Measurements from ENCODE around the gene TP53I13. TPM values are rescaled to one million over a fixed set of nuclear protein-coding genes. Genes with fewer than 3 reads are reported as not detected.

TP53I13 gene
- total RNA-seq, 6 experiments from 2014 or later: 16.8 to 52.4 (median 38.4) TPM

DNA sequence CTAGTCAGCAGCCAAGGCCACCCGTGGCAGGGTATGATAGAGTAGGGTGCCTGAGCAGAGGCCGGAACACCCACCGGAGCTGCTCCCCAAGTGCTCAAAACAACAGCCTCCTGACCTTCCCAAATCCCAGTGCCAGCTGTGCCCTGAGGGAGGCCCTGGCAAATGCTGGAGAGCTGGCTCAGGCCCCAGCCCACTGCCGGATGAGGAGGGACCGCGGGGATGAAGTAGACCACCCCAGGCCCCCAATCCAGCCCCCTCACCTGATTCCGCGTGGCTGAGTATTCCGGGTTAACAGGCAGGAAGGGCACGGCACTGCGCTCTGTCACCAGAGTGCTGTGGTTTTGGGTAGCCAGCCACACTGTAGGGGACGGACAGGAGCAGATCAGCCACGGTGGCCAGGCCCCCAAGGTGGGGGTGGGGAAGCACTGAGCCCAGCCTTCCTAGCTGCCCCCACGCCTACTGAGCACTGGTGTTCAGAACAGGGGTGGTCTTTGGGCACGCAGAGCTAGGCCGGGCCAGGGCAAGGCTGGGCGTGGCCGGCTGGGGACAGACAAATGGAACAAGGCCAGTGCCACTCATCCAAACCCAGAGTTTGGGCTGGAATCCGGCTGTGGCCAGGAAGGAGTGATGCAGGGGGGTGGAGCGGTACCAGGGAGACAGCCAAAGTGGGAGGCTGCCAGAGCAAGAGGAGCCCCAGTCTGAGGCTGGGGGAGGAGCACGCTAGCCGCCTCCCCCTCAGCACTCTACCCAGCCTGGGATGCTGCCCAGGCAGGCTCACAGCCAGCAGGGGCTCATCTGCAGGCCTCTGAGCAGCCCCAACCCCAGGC, 9.1 kb downstream of the TP53I13 start:
- ATAC-seq: no peak
- WGBS (ENCODE audit: insufficient coverage, low coverage, low lambda C conversion rate, missing lambda C conversion rate): 17% methylated on average over 1 of the region's 22 CpGs
- no peaks in the 10 kb centered on the region for H3K27me3 ChIP-seq
- peaks cover 0 to 18% (median 0%) of the 10 kb centered on the region in 4 donors for H3K36me3 ChIP-seq
- no peak for TF ChIP-seq POLR2A (IDR thresholded peaks at IDR 0.05)
- no peak for DNase-seq
- H3K4me1 ChIP-seq: peaks cover 0 to 25% (median 11%) of the 10 kb centered on the region in 4 donors
- intact Hi-C loops (cut with DNase I): no loop called here
- H3K4me3 ChIP-seq: no peak overlapping the region
- H3K27ac ChIP-seq: no peak overlapping the region
- H3K9me3 ChIP-seq: no peaks in the 10 kb centered on the region

DNA sequence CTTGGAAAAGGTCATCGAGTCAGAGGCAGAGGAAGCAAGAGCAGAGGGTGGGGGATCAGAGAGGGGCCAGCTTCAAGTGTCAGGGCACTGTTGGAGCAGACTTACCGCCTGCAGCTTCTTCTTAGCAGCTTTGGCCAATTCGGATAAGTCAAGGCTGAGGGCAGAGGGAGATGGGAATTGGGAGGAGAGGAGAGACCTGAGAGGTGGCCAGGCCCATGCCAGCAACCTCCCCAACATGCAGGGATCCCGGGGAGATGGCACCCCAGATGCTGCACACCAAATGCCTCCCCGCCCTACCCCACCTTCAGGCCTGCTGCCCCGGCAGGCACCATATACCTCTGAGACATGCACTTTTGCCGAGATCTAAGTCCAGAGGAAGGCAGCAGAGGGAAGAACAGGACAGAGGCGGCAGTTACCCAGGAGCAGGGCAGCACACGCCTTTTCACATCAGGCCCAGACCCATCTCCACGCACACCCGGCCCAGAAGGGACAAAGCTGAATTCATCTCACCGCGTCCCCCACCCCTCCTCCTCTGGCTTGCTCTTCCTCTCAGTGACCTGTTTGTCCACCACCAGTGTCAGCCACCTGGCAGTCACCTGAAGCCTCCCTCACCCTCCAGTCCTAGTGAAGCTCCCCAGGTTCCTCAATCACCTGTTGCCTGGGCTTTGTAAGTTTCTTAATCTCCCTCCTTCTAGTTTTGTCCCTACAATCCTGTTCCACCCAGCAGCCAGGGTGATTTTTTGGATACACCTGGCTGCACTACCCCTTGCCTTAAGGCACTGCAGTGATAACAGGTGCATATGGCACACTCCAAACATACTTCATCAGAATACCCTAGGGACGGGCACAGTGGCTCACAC, 10.4 kb downstream of the TP53I13 start:
- Histone ChIP-seq H3K4me3 (no peak overlapping the region), H3K4me1 (peaks cover 0 to 12% (median 7%) of the 10 kb centered on the region in 4 donors), H3K27me3 (no peaks in the 10 kb centered on the region), H3K36me3 (peaks cover 0 to 18% (median 0%) of the 10 kb centered on the region in 4 donors), H3K27ac (no peak overlapping the region), H3K9me3 (no peaks in the 10 kb centered on the region)
- TF ChIP-seq POLR2A (IDR thresholded peaks at IDR 0.05): no peak
- TF ChIP-seq, protein P1, sequence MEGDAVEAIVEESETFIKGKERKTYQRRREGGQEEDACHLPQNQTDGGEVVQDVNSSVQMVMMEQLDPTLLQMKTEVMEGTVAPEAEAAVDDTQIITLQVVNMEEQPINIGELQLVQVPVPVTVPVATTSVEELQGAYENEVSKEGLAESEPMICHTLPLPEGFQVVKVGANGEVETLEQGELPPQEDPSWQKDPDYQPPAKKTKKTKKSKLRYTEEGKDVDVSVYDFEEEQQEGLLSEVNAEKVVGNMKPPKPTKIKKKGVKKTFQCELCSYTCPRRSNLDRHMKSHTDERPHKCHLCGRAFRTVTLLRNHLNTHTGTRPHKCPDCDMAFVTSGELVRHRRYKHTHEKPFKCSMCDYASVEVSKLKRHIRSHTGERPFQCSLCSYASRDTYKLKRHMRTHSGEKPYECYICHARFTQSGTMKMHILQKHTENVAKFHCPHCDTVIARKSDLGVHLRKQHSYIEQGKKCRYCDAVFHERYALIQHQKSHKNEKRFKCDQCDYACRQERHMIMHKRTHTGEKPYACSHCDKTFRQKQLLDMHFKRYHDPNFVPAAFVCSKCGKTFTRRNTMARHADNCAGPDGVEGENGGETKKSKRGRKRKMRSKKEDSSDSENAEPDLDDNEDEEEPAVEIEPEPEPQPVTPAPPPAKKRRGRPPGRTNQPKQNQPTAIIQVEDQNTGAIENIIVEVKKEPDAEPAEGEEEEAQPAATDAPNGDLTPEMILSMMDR (IDR thresholded peaks at IDR 0.05): no peak
- ATAC-seq: no peak
- intact Hi-C loops (cut with DNase I): no loop called here
- 83% methylated on average over 7 of the region's 14 CpGs for WGBS (ENCODE audit: insufficient coverage, low coverage, low lambda C conversion rate, missing lambda C conversion rate)
- peak in 2 of 3 donors; percentile 3 to 42 for DNase-seq

DNA sequence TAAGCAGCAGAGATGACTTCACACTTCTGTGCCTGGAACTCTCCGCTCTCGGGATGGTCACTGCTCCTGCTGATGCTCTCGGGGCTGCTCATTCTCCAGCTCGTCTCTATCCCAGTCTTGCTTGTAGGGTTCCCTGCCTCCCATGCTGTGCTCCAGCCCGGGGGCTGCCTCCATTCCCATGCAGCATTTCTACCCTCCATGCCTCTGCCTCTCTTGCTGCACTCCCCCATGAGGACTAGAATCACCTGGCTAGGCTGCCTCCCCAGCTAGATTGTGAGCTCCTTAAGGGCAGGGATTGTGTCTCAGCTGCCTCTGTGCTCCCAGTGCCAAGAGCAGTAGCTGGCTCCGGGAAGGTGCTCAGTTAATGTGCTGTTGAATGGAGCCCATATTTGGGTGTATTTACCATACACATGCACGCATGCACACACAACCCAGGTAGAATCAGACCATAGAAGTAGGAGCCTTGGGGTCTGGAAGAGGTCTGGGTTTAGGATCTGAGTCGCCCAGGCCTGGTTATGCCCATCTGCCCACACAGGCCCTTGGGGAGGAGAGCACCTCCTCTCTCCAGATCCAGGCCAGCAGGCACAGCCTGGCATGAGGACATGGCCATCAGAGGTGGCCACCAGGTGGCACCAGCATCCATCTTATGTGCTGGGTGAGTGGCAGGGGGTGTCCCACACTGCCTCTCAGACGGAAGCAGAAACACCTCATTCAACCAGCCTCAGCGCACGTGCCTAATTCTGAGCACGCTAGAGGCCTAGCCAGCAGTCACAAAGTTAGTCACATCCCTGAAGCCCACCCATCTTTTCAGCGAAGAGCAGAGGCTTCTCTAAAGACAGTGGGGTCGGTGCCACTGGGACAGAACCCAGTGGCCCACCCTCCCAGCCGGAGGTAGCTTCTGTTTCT, 11.6 kb downstream of the TP53I13 start:
- Histone ChIP-seq H3K4me3 (no peak overlapping the region), H3K4me1 (peaks cover 0 to 3% (median under 1%) of the 10 kb centered on the region in 4 donors), H3K36me3 (peaks cover 0 to 18% (median 0%) of the 10 kb centered on the region in 4 donors), H3K9me3 (no peaks in the 10 kb centered on the region), H3K27me3 (no peaks in the 10 kb centered on the region), H3K27ac (no peak overlapping the region)
- ATAC-seq (peak; percentile 85 to 92 (median 86)), DNase-seq (peak; percentile 83 to 85 (median 84))
- intact Hi-C loops (cut with DNase I): no loop called here
- TF ChIP-seq POLR2A (IDR thresholded peaks at IDR 0.05): no peak
- TF ChIP-seq, protein P1 (IDR thresholded peaks at IDR 0.05): peak; percentile 87 to 97 (median 92)
- 91% methylated on average over 4 of the region's 15 CpGs for WGBS (ENCODE audit: insufficient coverage, low coverage, low lambda C conversion rate, missing lambda C conversion rate)

GRCh38 chr17:29581583-29582253, 13.2 kb downstream of the TP53I13 start:
- ATAC-seq: no peak
- peaks cover 0 to 6% (median 0%) of the 10 kb centered on the region in 4 donors for H3K36me3 ChIP-seq
- peak in 1 of 3 donors; percentile 42 for DNase-seq
- no peaks in the 10 kb centered on the region for H3K27me3 ChIP-seq
- H3K27ac ChIP-seq: no peak overlapping the region
- H3K9me3 ChIP-seq: no peaks in the 10 kb centered on the region
- WGBS (ENCODE audit: insufficient coverage, low coverage, low lambda C conversion rate, missing lambda C conversion rate): 69% methylated on average over 10 of the region's 20 CpGs
- intact Hi-C loops (cut with DNase I): no loop called here
- H3K4me1 ChIP-seq: no peaks in the 10 kb centered on the region
- no peak overlapping the region for H3K4me3 ChIP-seq
- no peak for TF ChIP-seq POLR2A (IDR thresholded peaks at IDR 0.05)
- TF ChIP-seq, protein P1 (IDR thresholded peaks at IDR 0.05): no peak

Data from right lobe of liver (tissue), 6 donors.